Trophoblast cell (in vitro differentiated cells and primary cell): ENCODE results near the gene CAB39.
A peak's percentile ranks its signal among the peaks of the same experiment; 100 is the strongest.

Experiments used
- DNase-seq, 2 donors: peaks; one replicate each; pipeline ENCODE4 v3.0.0-alpha.2; 2016
- H2AFZ ChIP-seq: 2 replicates; pipeline ENCODE4 v1.6.1; 2013; ENCODE audit warnings: low read length, moderate library complexity, mild to moderate bottlenecking; ENCODE audit not compliant: insufficient read depth, poor library complexity
- H2AK5ac ChIP-seq: 2 replicates; pipeline ENCODE4 v1.6.1; 2013; ENCODE audit warnings: mild to moderate bottlenecking, low read length
- H2BK120ac ChIP-seq: 2 replicates; pipeline ENCODE4 v1.6.1; 2013; ENCODE audit warnings: low read length, mild to moderate bottlenecking, moderate library complexity; ENCODE audit not compliant: insufficient read depth, poor library complexity
- H2BK12ac ChIP-seq: 2 replicates; pipeline ENCODE4 v1.6.1; 2013; ENCODE audit warnings: mild to moderate bottlenecking, low read length, moderate library complexity
- H2BK5ac ChIP-seq: 2 replicates; pipeline ENCODE4 v1.6.1; 2013; ENCODE audit warnings: low read length, low read depth, moderate library complexity, mild to moderate bottlenecking; ENCODE audit not compliant: poor library complexity
- H3K14ac ChIP-seq: 2 replicates; pipeline ENCODE4 v1.6.1; 2013; ENCODE audit warnings: mild to moderate bottlenecking, low read length
- H3K18ac ChIP-seq: 2 replicates; pipeline ENCODE4 v1.6.1; 2013; ENCODE audit warnings: mild to moderate bottlenecking, low read length
- H3K23ac ChIP-seq: 2 replicates; pipeline ENCODE4 v1.6.1; 2013; ENCODE audit warnings: low read length
- H3K27ac ChIP-seq: 2 replicates; pipeline ENCODE4 v1.5.1; 2013; ENCODE audit warnings: low read depth, mild to moderate bottlenecking, inconsistent platforms, low read length, moderate library complexity
- H3K27me3 ChIP-seq: 2 replicates; pipeline ENCODE4 v1.6.1; 2013; ENCODE audit warnings: inconsistent platforms, mild to moderate bottlenecking, low read length, moderate library complexity; ENCODE audit not compliant: insufficient read depth
- H3K36me3 ChIP-seq, 2 experiments: 1 replicate in 1 of 2; 2 replicates in 1 of 2; pipeline ENCODE4 v1.6.1; 2013; ENCODE audit warnings: low read length in 2 of 2, mild to moderate bottlenecking in 2 of 2, moderate library complexity in 1 of 2; ENCODE audit not compliant: insufficient read depth in 2 of 2, control insufficient read depth in 1 of 2
- H3K4ac ChIP-seq: 2 replicates; pipeline ENCODE4 v1.6.1; 2013; ENCODE audit warnings: low read depth, mild to moderate bottlenecking, low read length, moderate library complexity
- H3K4me1 ChIP-seq, 2 experiments: 1 replicate in 1 of 2; 2 replicates in 1 of 2; pipeline ENCODE4 v1.6.1; 2013; ENCODE audit warnings: low read length in 2 of 2, mild to moderate bottlenecking in 2 of 2, moderate library complexity in 1 of 2; ENCODE audit not compliant: insufficient read depth in 2 of 2, control insufficient read depth in 1 of 2
- H3K4me2 ChIP-seq: 2 replicates; pipeline ENCODE4 v1.6.1; 2013; ENCODE audit warnings: inconsistent platforms, mild to moderate bottlenecking, low read length, moderate library complexity
- H3K4me3 ChIP-seq: 2 replicates; pipeline ENCODE4 v1.5.1; 2013; ENCODE audit warnings: mild to moderate bottlenecking, low read depth, low read length, inconsistent platforms
- H3K79me1 ChIP-seq: one replicate; pipeline ENCODE4 v1.6.1; 2013; ENCODE audit warnings: low read length
- H3K79me2 ChIP-seq: 2 replicates; pipeline ENCODE4 v1.6.1; 2013; ENCODE audit warnings: low read length, mild to moderate bottlenecking; ENCODE audit not compliant: control insufficient read depth, insufficient read depth, poor library complexity
- H3K9ac ChIP-seq: 2 replicates; pipeline ENCODE4 v1.6.1; 2013; ENCODE audit warnings: mild to moderate bottlenecking, low read length
- H3K9me3 ChIP-seq: 2 replicates; pipeline ENCODE4 v1.6.1; 2013; ENCODE audit warnings: low read depth, mild to moderate bottlenecking, control low read depth, inconsistent platforms, low read length; ENCODE audit not compliant: insufficient read depth
- H4K12ac ChIP-seq: 2 replicates; pipeline ENCODE4 v1.6.1; 2013; ENCODE audit warnings: low read depth, mild to moderate bottlenecking, low read length, moderate library complexity
- H4K8ac ChIP-seq: 2 replicates; pipeline ENCODE4 v1.6.1; 2013; ENCODE audit warnings: low read depth, mild to moderate bottlenecking, low read length, moderate library complexity
- H4K91ac ChIP-seq: one replicate; pipeline ENCODE4 v1.6.1; 2013; ENCODE audit warnings: low read depth, mild to moderate bottlenecking, low read length, moderate library complexity
- WGBS: extraction: QIAGEN DNeasy Blood & Tissue Kit; methylation state at CpG from one replicate; pipeline ENCODE4 v1.1.7; 2013; ENCODE audit warnings: missing lambda C conversion rate; ENCODE audit not compliant: insufficient read length, insufficient coverage; ENCODE audit errors: extremely low coverage; 5-methylcytosine and 5-hydroxymethylcytosine counted together

The CAB39 gene

GRCh38 chr2:230788554-230789175 lies 76.0 kb downstream of the CAB39 start:
- H3K23ac ChIP-seq: no peak overlapping the region
- H2BK5ac ChIP-seq: no peak overlapping the region

GRCh38 chr2:230790981-230791380 lies 78.3 kb downstream of the CAB39 start:
- no CpG with 5 or more reads among the region's 1 CpG for WGBS
- no peak overlapping the region for H4K12ac ChIP-seq
- H3K14ac ChIP-seq: no peak overlapping the region
- peaks cover 2 to 4% of the 10 kb centered on the region in 2 experiments for H3K4me1 ChIP-seq
- H2BK12ac ChIP-seq: no peak overlapping the region
- H2BK120ac ChIP-seq: no peak overlapping the region
- H3K9me3 ChIP-seq: no peaks in the 10 kb centered on the region
- no peaks in the 10 kb centered on the region for H3K27me3 ChIP-seq
- no peak overlapping the region for H3K4me3 ChIP-seq
- H3K18ac ChIP-seq: no peak overlapping the region
- no peak overlapping the region for H3K4ac ChIP-seq
- no peak overlapping the region for H2AFZ ChIP-seq
- peak; percentile 59 to 72 for DNase-seq
- H3K79me1 ChIP-seq: no peaks in the 10 kb centered on the region
- H4K91ac ChIP-seq: no peak overlapping the region
- H3K9ac ChIP-seq: no peak overlapping the region
- no peaks in the 10 kb centered on the region for H3K79me2 ChIP-seq
- no peak overlapping the region for H3K4me2 ChIP-seq
- no peak overlapping the region for H3K27ac ChIP-seq
- H3K36me3 ChIP-seq: peaks cover 9 to 11% of the 10 kb centered on the region in 2 experiments
- H2AK5ac ChIP-seq: no peak overlapping the region
- H2BK5ac ChIP-seq: no peak overlapping the region
- H3K23ac ChIP-seq: no peak overlapping the region
- no peak overlapping the region for H4K8ac ChIP-seq

More at GRCh38 chr2:230788554-230789175, 76.0 kb downstream of the CAB39 start:
- Histone ChIP-seq H2AFZ (no peak overlapping the region), H2BK120ac (no peak overlapping the region), H3K27me3 (no peaks in the 10 kb centered on the region), H3K36me3 (peaks cover 10 to 12% of the 10 kb centered on the region in 2 experiments), H3K79me2 (no peaks in the 10 kb centered on the region), H3K4me1 (peaks cover 0 to 2% of the 10 kb centered on the region in 2 experiments), H3K14ac (no peak overlapping the region), H3K4me3 (no peak overlapping the region), H3K79me1 (no peaks in the 10 kb centered on the region), H3K9ac (no peak overlapping the region), H3K4me2 (no peak overlapping the region), H4K8ac (no peak overlapping the region), H3K27ac (no peak overlapping the region), H3K4ac (no peak overlapping the region), H2AK5ac (no peak overlapping the region), H4K91ac (no peak overlapping the region), H4K12ac (no peak overlapping the region), H3K18ac (no peak overlapping the region), H2BK12ac (no peak overlapping the region), H3K9me3 (no peaks in the 10 kb centered on the region)
- WGBS: no CpG with 5 or more reads among the region's 3 CpGs
- peak in 1 of 2 donors; percentile 73 for DNase-seq

- H2BK12ac ChIP-seq: no peak overlapping the region
- peak; percentile 85 to 87 for DNase-seq
- H3K23ac ChIP-seq: no peak overlapping the region
- no peak overlapping the region for H3K27ac ChIP-seq
- no peak overlapping the region for H4K12ac ChIP-seq
- no peaks in the 10 kb centered on the region for H3K79me1 ChIP-seq
- H2AFZ ChIP-seq: no peak overlapping the region
- H2BK120ac ChIP-seq: no peak overlapping the region
- H2AK5ac ChIP-seq: no peak overlapping the region
- no peak overlapping the region for H3K14ac ChIP-seq
- H3K18ac ChIP-seq: no peak overlapping the region
- H3K4me3 ChIP-seq: no peak overlapping the region
- H3K4me2 ChIP-seq: no peak overlapping the region
- H3K27me3 ChIP-seq: no peaks in the 10 kb centered on the region
- H3K36me3 ChIP-seq: peaks cover 9 to 11% of the 10 kb centered on the region in 2 experiments
- no peak overlapping the region for H4K91ac ChIP-seq
- H4K8ac ChIP-seq: no peak overlapping the region
- no CpG with 5 or more reads among the region's 8 CpGs for WGBS
- peaks cover 2 to 4% of the 10 kb centered on the region in 2 experiments for H3K4me1 ChIP-seq
- no peaks in the 10 kb centered on the region for H3K9me3 ChIP-seq
- no peak overlapping the region for H3K4ac ChIP-seq
- no peak overlapping the region for H2BK5ac ChIP-seq
- no peak overlapping the region for H3K9ac ChIP-seq
- no peaks in the 10 kb centered on the region for H3K79me2 ChIP-seq
These were observed 81.1 kb downstream of the CAB39 start for GRCh38 chr2:230793572-230794359.

DNA sequence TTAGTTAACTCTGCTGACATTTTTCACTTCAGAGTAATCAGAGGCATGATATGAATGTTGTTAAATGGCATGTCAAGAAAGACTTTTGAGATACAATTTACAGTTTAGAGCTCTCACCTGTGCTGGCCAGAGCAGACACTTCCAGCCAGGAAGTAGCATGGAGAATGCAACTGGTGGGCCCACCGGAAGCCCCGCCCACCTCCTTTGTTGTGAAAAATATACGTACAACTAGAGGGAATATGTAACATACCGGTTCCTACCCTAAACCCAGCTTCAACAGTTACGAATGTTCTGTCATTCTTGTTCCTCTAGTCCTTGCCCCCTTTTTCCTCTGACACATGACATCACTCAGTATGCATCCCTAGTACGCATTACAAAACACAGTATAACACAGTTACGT lies 81.9 kb downstream of the CAB39 start:
- Histone ChIP-seq H3K4me2 (no peak overlapping the region), H3K4me1 (peaks cover 2 to 4% of the 10 kb centered on the region in 2 experiments), H3K79me1 (no peaks in the 10 kb centered on the region), H3K4me3 (no peak overlapping the region), H4K91ac (no peak overlapping the region), H3K14ac (no peak overlapping the region), H3K9ac (no peak overlapping the region), H2BK12ac (no peak overlapping the region), H3K4ac (no peak overlapping the region), H3K27me3 (no peaks in the 10 kb centered on the region), H4K8ac (no peak overlapping the region), H2BK120ac (no peak overlapping the region), H3K9me3 (no peaks in the 10 kb centered on the region), H2BK5ac (no peak overlapping the region), H3K36me3 (peaks cover 8 to 12% of the 10 kb centered on the region in 2 experiments), H2AK5ac (no peak overlapping the region), H3K23ac (no peak overlapping the region), H3K27ac (no peak overlapping the region), H3K18ac (no peak overlapping the region), H2AFZ (no peak overlapping the region), H3K79me2 (no peaks in the 10 kb centered on the region), H4K12ac (no peak overlapping the region)
- peak; percentile 85 to 92 for DNase-seq
- no CpG with 5 or more reads among the region's 7 CpGs for WGBS
